ENCODE measurements around the gene ASB9. TPM values are rescaled to one million over a fixed set of nuclear protein-coding genes. Genes with fewer than 3 reads are reported as not detected.

Gene ASB9
- total and polyA plus RNA-seq, 9 of the 15 experiments (the other 6 are each of a cell fraction or from before 2014, with no cell fraction given), result 0.27 to 1.7 (median 0.96) TPM

GRCh38 chrX:15245896-15246295 lies 24.0 kb downstream of the ASB9 start:
- no TSS peak for BruUV-seq (replicated peaks)
- 0% methylated on average over 4 of the region's 4 CpGs for WGBS (ENCODE audit: insufficient coverage, low coverage, missing lambda C conversion rate)
- intact Hi-C loops (cut with micrococcal nuclease), result loop anchor here (10.0 kb wide), 1 partner anchor 281 kb away; no protein-coding TSS in a partner anchor
- DNase-seq (ENCODE audit: extremely low read depth in 1 of 4, low spot score in 3 of 4) (no peak), FAIRE-seq (no peak), ATAC-seq (no peak)
- ChIA-PET CTCF (ENCODE audit: low intra/inter-chr PET ratio) (no interaction called here), POLR2A (no interaction called here)
- H3K27ac ChIP-seq (ENCODE audit: extremely low read depth, low read depth, low read length), result no peak overlapping the region
- H3K27me3 ChIP-seq (ENCODE audit: control insufficient read depth in 2 of 2, insufficient read depth in 2 of 2, low read length in 2 of 2), result no peaks in the 10 kb centered on the region; a peak in 1 of 5 replicates
- H3K9me3 ChIP-seq (replicated peaks; ENCODE audit: control insufficient read depth, insufficient read depth, low read depth, low read length), result no peaks in the 10 kb centered on the region
- no peaks in the 10 kb centered on the region for H3K79me2 ChIP-seq (ENCODE audit: control insufficient read depth, insufficient read depth, low read length)
- H2AFZ ChIP-seq (ENCODE audit: low read depth, low read length), result no peak overlapping the region
- H4K20me1 ChIP-seq (replicated peaks; ENCODE audit: control insufficient read depth, insufficient read depth, low read length), result no peaks in the 10 kb centered on the region
- no peaks in the 10 kb centered on the region for H3K4me1 ChIP-seq (replicated peaks in 1 of 2; ENCODE audit: control insufficient read depth in 2 of 2, insufficient read depth in 2 of 2, low read length in 2 of 2)
- TF ChIP-seq JUNB (CRISPR knock-in tag; conservative IDR thresholded peaks at IDR 0.05) (no peak), ZFP1 (CRISPR knock-in tag; IDR thresholded peaks at IDR 0.05) (no peak), RFX5 (IDR thresholded peaks at IDR 0.05; ENCODE audit: low read depth, low read length) (no peak), THAP12 (CRISPR knock-in tag; IDR thresholded peaks at IDR 0.05) (no peak), LARP7 (IDR thresholded peaks at IDR 0.05) (no peak), ZNF316 (IDR thresholded peaks at IDR 0.05) (no peak), RBM15 (IDR thresholded peaks at IDR 0.05; ENCODE audit: insufficient read depth, low read length) (no peak), ZNF696 (CRISPR knock-in tag; conservative IDR thresholded peaks at IDR 0.05) (no peak)
- H3K9ac ChIP-seq (ENCODE audit: insufficient read depth in 1 of 2, low read depth in 2 of 2, low read length in 2 of 2), result no peak overlapping the region
- no peaks in the 10 kb centered on the region for H3K36me3 ChIP-seq (ENCODE audit: control insufficient read depth, insufficient read depth, low read length)
- no peak overlapping the region for H3K4me2 ChIP-seq (ENCODE audit: insufficient read depth, low read length)
- in situ Hi-C loops (cut with MboI), result loop anchor here (10.0 kb wide), 1 partner anchor 1201 kb away; no protein-coding TSS in a partner anchor
- no peak overlapping the region for H3K4me3 ChIP-seq
- no peaks in the 10 kb centered on the region for H3K9me1 ChIP-seq (ENCODE audit: control insufficient read depth, insufficient read depth, low read length)

Data from K562 (cell line).